NCI-H146 treated with DMSO at 0.1 percent for 48 hours (cell line): ENCODE measurements around the gene HPCAL1.
"Not testable (repeated sequence)": the region's sequence is repeated elsewhere in the genome, so short reads cannot be mapped to it uniquely, and the experiment has no call there.

Experiments
- DNase-seq: peaks from one replicate; lab custom pipeline; 2025; ENCODE audit not compliant: unreplicated experiment; lab: John Stamatoyannopoulos, UW

Gene HPCAL1

GRCh38 chr2:10433947-10434885 lies 131.5 kb downstream of the HPCAL1 start:
- DNase-seq, result no peak

DNA sequence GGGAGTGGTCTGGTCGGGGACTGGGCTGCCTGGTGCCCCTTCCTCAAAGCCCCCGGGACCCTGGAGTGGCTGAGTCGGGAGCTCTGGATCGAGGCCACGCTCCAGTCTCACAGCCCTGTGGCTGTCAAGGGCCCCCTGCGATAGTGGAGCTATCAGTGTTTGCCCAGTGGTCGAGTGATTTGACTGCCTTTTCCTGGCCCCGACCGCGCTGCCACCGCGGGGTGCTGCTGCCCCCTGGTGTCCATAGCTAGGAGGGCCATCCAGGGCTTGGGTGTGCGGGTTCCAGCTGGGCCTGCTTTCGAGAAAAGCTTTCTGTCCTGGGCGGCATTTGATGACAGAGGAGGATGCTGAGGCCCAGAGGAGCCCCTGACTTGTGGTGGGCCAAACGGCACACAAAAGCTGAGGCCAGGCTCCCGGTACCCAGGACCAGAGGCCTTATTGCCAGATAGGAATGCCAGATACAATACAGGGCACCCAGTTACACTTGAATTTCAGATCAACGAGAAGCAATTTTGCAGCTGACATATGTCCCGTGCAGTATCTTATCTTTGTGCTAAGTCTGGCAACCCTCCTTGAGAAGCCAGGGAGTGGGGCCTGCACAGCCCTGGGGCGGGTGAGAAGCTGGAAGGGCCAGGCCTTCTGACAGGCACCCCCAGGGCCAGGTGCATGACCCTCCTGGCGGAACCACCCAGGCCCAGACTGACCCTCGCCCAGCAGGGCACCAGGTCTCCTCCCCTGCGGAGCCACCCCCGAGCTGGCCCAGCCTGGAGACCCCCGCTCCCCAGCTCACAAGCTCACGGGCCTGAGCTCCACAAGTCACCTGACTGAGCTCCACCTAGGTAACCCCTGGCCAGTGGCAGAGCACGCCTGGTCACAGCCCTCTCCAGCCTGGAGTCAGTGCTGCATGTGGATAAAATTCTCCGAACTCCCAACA lies 132.4 kb downstream of the HPCAL1 start:
- peak; percentile 48 for DNase-seq

DNA sequence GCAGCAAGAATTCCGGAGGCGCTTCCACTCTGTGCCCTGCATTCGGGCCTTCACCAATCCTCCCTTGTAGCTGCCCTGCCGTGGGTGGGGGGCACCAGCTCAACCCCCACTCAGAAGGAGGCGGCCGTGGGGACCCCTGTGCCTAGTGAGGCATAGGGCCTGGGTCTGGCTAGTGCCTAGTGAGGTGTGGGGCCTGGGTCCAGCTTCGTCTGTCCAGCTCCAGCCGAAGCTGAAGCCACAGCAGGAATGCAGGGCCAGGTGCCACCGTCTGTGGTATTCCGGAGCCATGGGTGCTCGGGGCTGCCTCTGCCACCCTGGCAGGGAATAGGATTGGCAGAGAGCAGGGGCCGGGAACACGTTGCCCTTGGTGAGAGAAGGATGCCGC lies 133.1 kb downstream of the HPCAL1 start:
- DNase-seq, result no peak

GRCh38 chr2:10436583-10437110 lies 133.9 kb downstream of the HPCAL1 start:
- DNase-seq, result no peak

DNA sequence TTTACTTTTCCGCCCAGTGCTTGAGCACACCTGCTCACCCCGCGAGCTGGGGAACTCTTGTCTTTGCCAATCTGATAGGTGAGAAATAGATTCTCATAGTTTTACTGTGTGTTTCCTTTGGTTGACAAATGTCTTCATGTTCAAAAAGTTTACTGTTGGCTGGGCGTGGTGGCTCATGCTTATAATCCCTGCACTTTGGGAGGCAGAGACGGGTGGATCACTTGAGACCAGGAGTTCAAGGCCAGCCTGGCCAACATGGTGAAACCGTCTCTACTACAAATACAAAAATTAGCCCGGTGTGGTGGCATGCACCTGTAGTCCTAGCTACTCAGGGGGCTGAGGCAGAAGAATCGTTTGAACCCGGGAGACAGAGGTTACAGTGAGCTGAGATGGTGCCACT lies 135.1 kb downstream of the HPCAL1 start:
- no peak for DNase-seq

DNA sequence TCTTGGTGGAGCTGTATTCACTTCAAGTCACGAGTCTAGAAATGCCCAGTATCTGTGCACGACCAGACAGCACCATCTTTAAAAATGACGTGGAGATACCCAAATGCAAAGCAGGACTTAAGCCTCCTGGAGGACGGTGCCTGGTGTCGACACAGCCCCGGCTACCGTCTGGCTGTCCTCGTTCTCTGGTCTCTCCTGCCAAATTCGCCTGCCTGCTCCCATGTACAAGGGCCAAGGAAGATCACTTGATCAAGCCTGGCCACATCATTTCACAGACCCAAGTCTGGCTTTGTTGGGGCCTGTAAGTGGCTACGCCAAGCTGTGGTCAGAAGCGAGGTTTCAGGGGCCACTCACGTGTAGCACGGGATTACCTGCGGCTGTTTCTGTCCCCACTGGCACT lies 136.0 kb downstream of the HPCAL1 start:
- DNase-seq, result no peak

GRCh38 chr2:10439185-10439879 lies 136.6 kb downstream of the HPCAL1 start:
- no peak for DNase-seq

GRCh38 chr2:10439971-10440370 lies 137.3 kb downstream of the HPCAL1 start:
- no peak for DNase-seq

GRCh38 chr2:10440736-10441135 lies 138.0 kb downstream of the HPCAL1 start:
- DNase-seq, result no peak

DNA sequence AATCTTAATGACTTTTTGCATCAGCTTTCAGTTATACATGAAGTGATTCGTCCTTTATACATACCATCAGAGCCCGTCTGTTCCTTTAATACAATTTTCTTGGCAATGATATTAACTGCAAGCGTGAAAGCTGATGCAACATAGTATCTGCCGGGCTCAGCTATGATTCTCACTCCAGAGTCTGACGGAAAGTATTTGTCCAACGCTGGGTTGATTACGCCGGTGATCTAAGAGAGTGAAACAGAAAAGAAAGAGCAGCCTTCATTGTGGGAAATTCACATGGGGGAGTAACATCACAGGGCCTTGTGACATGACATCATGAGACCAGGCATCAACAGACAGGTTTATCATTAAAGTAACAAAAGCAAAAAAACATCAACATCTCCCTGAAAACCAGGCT lies 139.2 kb downstream of the HPCAL1 start:
- DNase-seq, result no peak

GRCh38 chr2:10442469-10443126 lies 139.9 kb downstream of the HPCAL1 start:
- DNase-seq, result not testable (repeated sequence)

- DNase-seq, result no peak
These were observed 141.8 kb downstream of the HPCAL1 start for GRCh38 chr2:10444463-10444862.

GRCh38 chr2:10446631-10447030 lies 143.9 kb downstream of the HPCAL1 start:
- no peak for DNase-seq

GRCh38 chr2:10447300-10447894 lies 144.7 kb downstream of the HPCAL1 start:
- DNase-seq, result peak; percentile 17

DNA sequence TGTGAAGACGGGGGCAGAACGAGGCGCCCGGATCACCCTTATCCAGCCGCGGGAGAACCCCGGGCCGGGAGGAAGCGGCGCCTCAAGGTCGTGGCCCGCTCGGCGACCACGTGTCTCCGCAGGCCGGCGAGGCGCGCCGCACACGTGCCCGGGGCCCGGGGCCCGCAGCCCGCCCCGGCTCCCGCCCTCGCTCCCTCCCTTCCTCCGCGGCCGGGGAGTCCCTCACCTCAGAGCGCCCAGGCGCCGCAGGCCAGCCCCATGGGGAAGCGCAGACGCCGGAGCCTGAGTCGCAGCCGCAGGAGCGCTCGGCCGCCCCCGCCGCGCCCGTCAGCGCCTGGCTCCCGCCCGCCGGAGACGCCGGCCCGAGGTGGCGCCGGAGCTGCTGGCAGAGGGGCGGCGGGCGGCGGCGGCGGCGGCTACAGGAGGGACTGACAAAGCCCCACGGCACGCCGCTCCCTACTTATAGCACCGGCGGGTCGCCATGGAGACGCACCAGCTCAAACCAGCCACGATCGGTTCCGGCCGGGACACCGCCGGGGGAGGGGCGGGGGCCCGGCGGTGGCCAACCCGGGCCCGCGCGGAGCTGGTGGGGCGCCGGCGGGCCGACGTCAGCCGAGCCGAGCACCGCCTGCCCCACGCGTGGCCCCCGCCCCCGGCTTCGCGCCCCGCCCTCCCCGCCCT lies 145.3 kb downstream of the HPCAL1 start, which contains the start of gene ODC1:
Gene ODC1 (minus strand): TSS at position 433 of the 681 bp plus-strand sequence. CDS start 3,295 bp downstream, outside the sequence.
- DNase-seq, result peak; percentile 84

DNA sequence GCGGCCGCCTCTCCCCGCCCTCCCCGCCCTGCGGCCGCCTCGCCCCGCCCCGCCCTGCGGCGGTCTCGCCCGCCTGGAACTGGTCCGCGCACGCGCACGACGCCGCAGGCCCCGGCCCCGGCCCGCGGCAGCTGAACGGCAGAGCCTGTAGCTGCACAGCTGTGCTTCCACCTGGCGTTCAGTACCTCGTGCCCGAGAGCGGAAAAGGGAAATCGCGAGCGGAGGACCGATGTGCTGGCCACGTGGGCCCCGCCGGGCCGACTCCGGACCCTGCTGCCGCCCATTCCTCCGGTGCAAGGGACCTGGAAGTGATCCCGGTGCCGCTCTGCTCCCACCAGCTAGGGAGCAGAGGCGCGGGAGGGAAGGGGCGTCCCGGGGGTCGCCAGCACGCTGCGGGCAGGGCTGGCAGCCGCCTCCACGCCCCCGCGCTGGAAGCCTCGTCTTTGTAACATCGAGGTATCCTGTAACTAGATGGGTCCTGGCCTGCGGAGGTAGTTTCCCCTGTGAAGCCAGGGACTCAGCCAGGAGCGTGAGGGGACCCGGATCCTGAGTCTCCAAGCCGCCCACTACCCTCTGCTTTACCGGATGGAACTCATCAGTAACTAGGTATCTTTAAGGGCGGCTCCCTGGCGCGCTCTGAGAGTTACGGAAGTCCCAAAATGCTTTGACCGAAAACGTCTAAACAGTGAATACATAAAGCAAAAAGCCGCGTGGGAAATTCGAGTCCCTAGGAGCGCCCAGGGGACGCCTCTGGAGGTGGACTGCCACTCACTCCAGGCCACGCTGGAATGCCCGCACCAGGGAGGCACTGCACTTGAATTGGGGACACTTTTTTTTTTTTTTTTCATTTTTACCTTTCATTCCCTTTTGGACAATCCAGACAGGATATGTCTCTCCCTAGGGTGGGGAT lies 146.1 kb downstream of the HPCAL1 start:
- DNase-seq, result peak; percentile 84

DNA sequence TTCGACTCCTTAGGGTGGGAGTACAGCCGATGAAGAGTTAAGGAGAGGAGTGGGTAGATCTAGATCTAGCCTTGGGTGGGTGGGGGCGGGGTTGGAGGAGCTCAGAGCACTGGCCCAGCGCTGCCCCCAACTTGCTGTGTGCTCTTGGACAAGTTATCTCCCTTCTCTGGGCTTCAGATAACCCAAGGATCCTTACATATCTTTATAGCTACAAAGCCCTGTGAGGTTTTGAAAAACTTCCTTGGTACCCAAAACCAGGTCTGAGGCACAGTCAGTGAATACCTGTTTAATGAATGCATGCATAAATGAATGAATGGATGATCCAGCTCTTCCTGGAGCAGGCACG lies 146.8 kb downstream of the HPCAL1 start:
- DNase-seq, result no peak
